Measurements from ENCODE around the gene B4GALT2. TPM values are rescaled to one million over a fixed set of nuclear protein-coding genes. Genes with fewer than 3 reads are reported as not detected.

B4GALT2 gene
- total RNA-seq, 1 donor from 2014 or later: 23.7 TPM

- peak within 1 kb of the TSS; percentile 16 for H3K9ac ChIP-seq
- peaks cover 30% of the 10 kb centered on the region for H3K4me1 ChIP-seq
- DNase-seq (ENCODE audit: low spot score): peak; percentile 81
- no peak for TF ChIP-seq EZH2 (IDR thresholded peaks at IDR 0.05)
- TF ChIP-seq CTCF (IDR thresholded peaks at IDR 0.05): no peak
- TF ChIP-seq EZH2phosphoT487 (IDR thresholded peaks at IDR 0.05): no peak
- H3K9me3 Mint-ChIP-seq: no peaks in the 10 kb centered on the region
- peaks cover 29% of the 10 kb centered on the region for H3F3A ChIP-seq (ENCODE audit: low read depth)
- peak within 1 kb of the TSS; percentile 100 for H2AFZ ChIP-seq (replicated peaks)
- no peak within 1 kb of the TSS for H3K27ac ChIP-seq
- no peaks in the 10 kb centered on the region for H3K36me3 ChIP-seq
- H3K36me3 Mint-ChIP-seq: peaks cover 4% of the 10 kb centered on the region
- H3K4me2 ChIP-seq: peak within 1 kb of the TSS; percentile 99
- peaks cover 33% of the 10 kb centered on the region for H3K4me1 Mint-ChIP-seq
- peak within 1 kb of the TSS; percentile 39 for H3K27ac Mint-ChIP-seq
- H3K9me3 ChIP-seq (ENCODE audit: low read depth): no peaks in the 10 kb centered on the region
- peaks cover 42% of the 10 kb centered on the region for H4K20me1 ChIP-seq (ENCODE audit: low read depth)
- peaks cover 28% of the 10 kb centered on the region for H3K27me3 Mint-ChIP-seq (ENCODE audit: insufficient read depth, low read depth)
- H3K79me2 ChIP-seq (ENCODE audit: low read depth): no peaks in the 10 kb centered on the region
- peak within 1 kb of the TSS; percentile 81 for H3K4me3 ChIP-seq
- peak within 1 kb of the TSS; percentile 79 for H3K4me3 Mint-ChIP-seq
- peaks cover 64% of the 10 kb centered on the region for H3K27me3 ChIP-seq
Observed at GRCh38 chr1:43933386-43934100, 45.5 kb upstream of the B4GALT2 start, which contains the start of gene ARTN. ARTN (plus strand) TSS chr1:43933801; CDS start chr1:43935657, 1,856 bp downstream.

- peak overlapping the region; percentile 100 for H2AFZ ChIP-seq (replicated peaks)
- H3F3A ChIP-seq (ENCODE audit: low read depth): peaks cover 29% of the 10 kb centered on the region
- no peak overlapping the region for H3K27ac ChIP-seq
- no peaks in the 10 kb centered on the region for H3K36me3 ChIP-seq
- peaks cover 69% of the 10 kb centered on the region for H3K27me3 ChIP-seq
- Mint-ChIP-seq H3K27ac (no peak overlapping the region), H3K4me1 (peaks cover 33% of the 10 kb centered on the region), H3K4me3 (peak overlapping the region; percentile 79), H3K9me3 (no peaks in the 10 kb centered on the region), H3K27me3 (ENCODE audit: insufficient read depth, low read depth) (peaks cover 31% of the 10 kb centered on the region), H3K36me3 (peaks cover 4% of the 10 kb centered on the region)
- TF ChIP-seq CTCF (IDR thresholded peaks at IDR 0.05) (peak; percentile 85), EZH2phosphoT487 (IDR thresholded peaks at IDR 0.05) (no peak)
- no peaks in the 10 kb centered on the region for H3K79me2 ChIP-seq (ENCODE audit: low read depth)
- no peaks in the 10 kb centered on the region for H3K9me3 ChIP-seq (ENCODE audit: low read depth)
- peaks cover 30% of the 10 kb centered on the region for H3K4me1 ChIP-seq
- peaks cover 42% of the 10 kb centered on the region for H4K20me1 ChIP-seq (ENCODE audit: low read depth)
- H3K9ac ChIP-seq: no peak overlapping the region
- H3K4me2 ChIP-seq: peak overlapping the region; percentile 99
- peak overlapping the region; percentile 81 for H3K4me3 ChIP-seq
- DNase-seq (ENCODE audit: low spot score): peak; percentile 91
Observed at GRCh38 chr1:43934101-43934985, 44.7 kb upstream of the B4GALT2 start.

- H3K9ac ChIP-seq: no peak overlapping the region
- H3K9me3 ChIP-seq (ENCODE audit: low read depth): no peaks in the 10 kb centered on the region
- no peaks in the 10 kb centered on the region for H3K36me3 ChIP-seq
- peaks cover 69% of the 10 kb centered on the region for H3K27me3 ChIP-seq
- H3K4me3 ChIP-seq: no peak overlapping the region
- Mint-ChIP-seq H3K27me3 (ENCODE audit: insufficient read depth, low read depth) (peaks cover 32% of the 10 kb centered on the region), H3K4me1 (peaks cover 29% of the 10 kb centered on the region), H3K9me3 (no peaks in the 10 kb centered on the region), H3K27ac (no peak overlapping the region), H3K4me3 (peak overlapping the region; percentile 71), H3K36me3 (no peaks in the 10 kb centered on the region)
- no peaks in the 10 kb centered on the region for H3K79me2 ChIP-seq (ENCODE audit: low read depth)
- peaks cover 42% of the 10 kb centered on the region for H4K20me1 ChIP-seq (ENCODE audit: low read depth)
- no peak overlapping the region for H3K27ac ChIP-seq
- peak overlapping the region; percentile 84 for H3K4me2 ChIP-seq
- TF ChIP-seq EZH2phosphoT487 (IDR thresholded peaks at IDR 0.05): no peak
- no peak for TF ChIP-seq CTCF (IDR thresholded peaks at IDR 0.05)
- no peak for TF ChIP-seq EZH2 (IDR thresholded peaks at IDR 0.05)
- peaks cover 29% of the 10 kb centered on the region for H3F3A ChIP-seq (ENCODE audit: low read depth)
- H3K4me1 ChIP-seq: peaks cover 30% of the 10 kb centered on the region
- H2AFZ ChIP-seq (replicated peaks): no peak overlapping the region
- DNase-seq (ENCODE audit: low spot score): no peak
Observed at GRCh38 chr1:43934986-43935324, 44.1 kb upstream of the B4GALT2 start.
